OCI-LY7 (cell line): Measurements from ENCODE around the gene MYBBP1A.

Experiments used
- CTCF ChIP-seq: fragments of 200-600 bp; sonication (generic); conservative IDR thresholded peaks from 2 replicates; pipeline ENCODE4 v1.5.1; 2014; ENCODE audit warnings: mild to moderate bottlenecking, antibody characterized with exemption, low read length, moderate library complexity, mixed read lengths
- EZH2phosphoT487 ChIP-seq: fragments of 200-600 bp; sonication (generic); IDR thresholded peaks from 2 replicates; pipeline ENCODE4 v1.6.1; 2018; ENCODE audit warnings: low read depth, borderline replicate concordance, mild to moderate bottlenecking, mixed run types, antibody characterized with exemption, low read length, moderate library complexity, mixed read lengths

DNA sequence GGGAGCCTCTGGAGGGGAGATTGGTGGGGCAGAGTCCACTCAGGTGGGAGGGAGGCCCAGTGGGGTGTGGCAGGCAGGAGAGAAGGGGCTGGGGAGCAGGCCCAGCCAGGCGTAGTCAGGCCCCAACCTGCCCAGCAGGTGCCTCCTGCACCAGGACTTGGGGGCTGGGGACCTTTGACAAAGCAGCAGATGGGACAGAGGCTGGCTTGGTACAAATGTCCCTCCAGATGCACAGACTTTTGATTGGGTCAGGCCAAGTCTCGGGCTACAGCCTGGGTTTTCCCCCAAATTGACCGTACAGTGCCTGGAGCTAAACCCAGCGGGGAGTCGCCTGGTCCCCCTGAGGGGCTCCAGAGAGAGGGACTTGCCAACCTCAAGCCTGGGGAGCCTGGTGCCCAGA lies 4.8 kb upstream of the MYBBP1A start:
- TF ChIP-seq CTCF, result no peak
- TF ChIP-seq EZH2phosphoT487, result no peak
